C4-2B (cell line): ENCODE measurements around the gene MARK2.

Source experiments
- H3K27ac ChIP-seq: fragments of 450-650 bp; 2 replicates; pipeline ENCODE4 v1.5.1; 2017
- CTCF ChIP-seq: fragments of 450-650 bp; conservative IDR thresholded peaks from 2 replicates; pipeline ENCODE4 v1.5.1; 2017; ENCODE audit warnings: mild to moderate bottlenecking
- ZFX ChIP-seq: fragments of 450-650 bp; IDR thresholded peaks from 2 replicates; pipeline ENCODE4 v1.6.1; 2017

The MARK2 gene

GRCh38 chr11:63944987-63945386, 106.1 kb downstream of the MARK2 start:
- TF ChIP-seq CTCF = no peak
- TF ChIP-seq ZFX = no peak
- H3K27ac ChIP-seq = peak overlapping the region; percentile 45

- TF ChIP-seq CTCF = peak; percentile 86
- TF ChIP-seq ZFX = no peak
- H3K27ac ChIP-seq = peak overlapping the region; percentile 45
Measured at GRCh38 chr11:63945477-63946163, 106.7 kb downstream of the MARK2 start.

GRCh38 chr11:63951779-63952536, 113.0 kb downstream of the MARK2 start:
- no peak overlapping the region for H3K27ac ChIP-seq

GRCh38 chr11:63952570-63952969, 113.7 kb downstream of the MARK2 start:
- H3K27ac ChIP-seq = no peak overlapping the region
- TF ChIP-seq ZFX = no peak
- TF ChIP-seq CTCF = no peak

More at GRCh38 chr11:63951779-63952536, 113.0 kb downstream of the MARK2 start:
- TF ChIP-seq ZFX = no peak
- TF ChIP-seq CTCF = no peak

- no peak for TF ChIP-seq ZFX
- no peak for TF ChIP-seq CTCF
- H3K27ac ChIP-seq = no peak overlapping the region
Measured at GRCh38 chr11:63958008-63958407, 119.1 kb downstream of the MARK2 start.
